Natural killer cell (primary cell): Measurements from ENCODE around the gene BLM. TPM values are rescaled to one million over a fixed set of nuclear protein-coding genes. Genes with fewer than 3 reads are reported as not detected.
A peak's percentile ranks its signal among the peaks of the same experiment; 100 is the strongest.
"Not testable (repeated sequence)": the region's sequence is repeated elsewhere in the genome, so short reads cannot be mapped to it uniquely, and the experiment has no call there.

Experiments
- ATAC-seq, 3 donors: fragments of 150-1000 bp in 2 of 3; fragments of 200-7000 bp in 1 of 3; cut with Tn5 transposase; 1 replicate in 1 of 3; 2 replicates in 2 of 3; pipeline ENCODE4 v1.10.0; 2021; ENCODE audit warnings: mild to moderate bottlenecking in 2 of 3, moderate library complexity in 2 of 3
- DNase-seq, 2 donors: peaks; one replicate each; pipeline versions ENCODE4 v3.0.0 to v3.0.0-alpha.2; 2013 to 2021; ENCODE audit warnings: mixed read lengths in 1 of 2
- H3K27ac ChIP-seq: one replicate; pipeline ENCODE4 v1.5.1; 2013; ENCODE audit warnings: mild to moderate bottlenecking, low read length
- H3K27me3 ChIP-seq: one replicate; pipeline ENCODE4 v1.6.1; 2013; ENCODE audit warnings: low read length; ENCODE audit not compliant: control insufficient read depth, insufficient read depth
- H3K36me3 ChIP-seq: one replicate; pipeline ENCODE4 v1.6.1; 2013; ENCODE audit warnings: low read length; ENCODE audit not compliant: control insufficient read depth, insufficient read depth
- H3K4me1 ChIP-seq: one replicate; pipeline ENCODE4 v1.6.1; 2013; ENCODE audit warnings: low read length; ENCODE audit not compliant: control insufficient read depth, insufficient read depth
- H3K4me3 ChIP-seq: one replicate; pipeline ENCODE4 v1.5.1; 2013; ENCODE audit warnings: low read length
- H3K9me3 ChIP-seq: one replicate; pipeline ENCODE4 v1.6.1; 2013; ENCODE audit warnings: low read length; ENCODE audit not compliant: control insufficient read depth, insufficient read depth
- H3K27ac Mint-ChIP-seq, 2 donors: one replicate each; pipeline ENCODE4 v1.8.0; 2022; ENCODE audit warnings: mild to moderate bottlenecking in 2 of 2, mixed read lengths in 2 of 2, moderate library complexity in 1 of 2
- H3K27me3 Mint-ChIP-seq, 2 donors: one replicate each; pipeline ENCODE4 v1.8.0; 2022; ENCODE audit warnings: low read depth in 2 of 2, mixed read lengths in 2 of 2
- H3K36me3 Mint-ChIP-seq: one replicate; pipeline ENCODE4 v1.8.0; 2022; ENCODE audit warnings: mixed read lengths
- H3K4me1 Mint-ChIP-seq, 2 donors: one replicate each; pipeline ENCODE4 v1.8.0; 2022; ENCODE audit warnings: mixed read lengths in 2 of 2
- H3K4me3 Mint-ChIP-seq: one replicate; pipeline ENCODE4 v1.8.0; 2022; ENCODE audit warnings: mild to moderate bottlenecking, moderate library complexity, mixed read lengths
- H3K9me3 Mint-ChIP-seq, 2 donors: one replicate each; pipeline ENCODE4 v1.8.0; 2022; ENCODE audit warnings: mixed read lengths in 2 of 2
- WGBS: methylation state at CpG from one replicate; pipeline ENCODE4 v1.1.7; 2013; ENCODE audit warnings: missing lambda C conversion rate; ENCODE audit not compliant: insufficient coverage; 5-methylcytosine and 5-hydroxymethylcytosine counted together
- intact Hi-C: fragments of 100-400 bp; cut with micrococcal nuclease; formaldehyde crosslinking; loops from one replicate; pipeline ENCODE4 v1.14.2; 2022
- total RNA-seq, 4 donors: library from RNA; stranded (reverse); fragments of 120-200 nt in 1 of 4; gene quantifications; one replicate each; pipeline versions ENCODE4 v1.2.3 to v1.2.4, GENCODE V29; 2013 to 2022
- TF ChIP-seq, protein P1 (sequence below): fragments of 200-600 bp; IDR thresholded peaks from one replicate; pipeline ENCODE4 v1.8.0; 2022; ENCODE audit warnings: antibody characterized with exemption

The BLM gene
- total RNA-seq, 3 donors from 2014 or later (not counting 1 experiment from before 2014, with no cell fraction given): 9.9 to 15.9 (median 14.1) TPM

DNA sequence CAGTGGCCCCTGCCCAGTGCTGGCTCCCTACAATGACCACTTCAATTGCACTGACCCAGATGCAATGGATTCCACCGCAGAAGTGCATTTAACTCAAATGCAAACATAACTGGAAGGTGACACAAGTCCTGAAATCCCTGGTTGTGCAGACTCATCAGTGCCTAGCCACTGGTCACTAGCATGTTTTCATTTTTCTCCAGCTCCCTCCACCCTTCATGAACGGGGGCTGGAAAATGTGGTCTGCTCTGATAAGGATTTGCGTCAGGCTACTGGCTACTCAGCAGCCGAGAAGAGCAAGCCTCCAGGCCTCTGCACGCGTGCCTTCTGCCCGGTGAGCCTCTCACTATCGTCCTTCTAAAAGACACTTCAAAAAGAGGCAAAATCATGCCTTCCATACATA is 123.8 kb downstream of the BLM start:
- intact Hi-C loops: no loop called here
- Histone ChIP-seq H3K9me3 (no peaks in the 10 kb centered on the region), H3K27me3 (no peaks in the 10 kb centered on the region), H3K4me3 (no peak overlapping the region), H3K36me3 (no peaks in the 10 kb centered on the region), H3K27ac (no peak overlapping the region), H3K4me1 (peaks cover 53% of the 10 kb centered on the region)
- TF ChIP-seq, protein P1, sequence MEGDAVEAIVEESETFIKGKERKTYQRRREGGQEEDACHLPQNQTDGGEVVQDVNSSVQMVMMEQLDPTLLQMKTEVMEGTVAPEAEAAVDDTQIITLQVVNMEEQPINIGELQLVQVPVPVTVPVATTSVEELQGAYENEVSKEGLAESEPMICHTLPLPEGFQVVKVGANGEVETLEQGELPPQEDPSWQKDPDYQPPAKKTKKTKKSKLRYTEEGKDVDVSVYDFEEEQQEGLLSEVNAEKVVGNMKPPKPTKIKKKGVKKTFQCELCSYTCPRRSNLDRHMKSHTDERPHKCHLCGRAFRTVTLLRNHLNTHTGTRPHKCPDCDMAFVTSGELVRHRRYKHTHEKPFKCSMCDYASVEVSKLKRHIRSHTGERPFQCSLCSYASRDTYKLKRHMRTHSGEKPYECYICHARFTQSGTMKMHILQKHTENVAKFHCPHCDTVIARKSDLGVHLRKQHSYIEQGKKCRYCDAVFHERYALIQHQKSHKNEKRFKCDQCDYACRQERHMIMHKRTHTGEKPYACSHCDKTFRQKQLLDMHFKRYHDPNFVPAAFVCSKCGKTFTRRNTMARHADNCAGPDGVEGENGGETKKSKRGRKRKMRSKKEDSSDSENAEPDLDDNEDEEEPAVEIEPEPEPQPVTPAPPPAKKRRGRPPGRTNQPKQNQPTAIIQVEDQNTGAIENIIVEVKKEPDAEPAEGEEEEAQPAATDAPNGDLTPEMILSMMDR: no peak
- no peak overlapping the region for H3K4me3 Mint-ChIP-seq
- H3K4me1 Mint-ChIP-seq: peaks cover 23% of the 10 kb centered on the region in 2 donors
- no peaks in the 10 kb centered on the region for H3K9me3 Mint-ChIP-seq
- H3K27me3 Mint-ChIP-seq: no peaks in the 10 kb centered on the region
- no peaks in the 10 kb centered on the region for H3K36me3 Mint-ChIP-seq
- H3K27ac Mint-ChIP-seq: no peak overlapping the region
- no peak for DNase-seq
- no peak for ATAC-seq
- 98% methylated on average over 7 of the region's 8 CpGs for WGBS

DNA sequence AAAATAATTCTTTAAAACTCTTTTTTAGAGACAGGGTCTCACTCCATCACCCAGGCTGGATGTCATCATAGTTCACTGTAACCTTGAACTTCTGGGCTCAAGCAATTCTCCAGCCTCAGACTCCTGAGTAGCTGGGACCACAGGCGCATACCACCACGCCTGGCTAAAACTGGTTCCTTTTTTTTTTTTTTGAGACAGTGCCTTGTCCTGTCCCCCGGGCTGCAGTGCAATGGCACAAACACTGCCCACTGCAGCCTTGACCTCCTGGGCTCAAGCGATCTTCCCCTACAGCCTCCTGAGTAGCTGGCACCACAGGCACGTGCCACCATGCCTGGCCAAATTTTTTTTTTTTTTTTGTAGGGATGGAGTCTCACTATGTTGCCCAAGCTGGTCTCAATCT is 127.5 kb downstream of the BLM start:
- Mint-ChIP-seq H3K4me3 (no peak overlapping the region), H3K36me3 (no peaks in the 10 kb centered on the region), H3K4me1 (peaks cover 0 to 5% of the 10 kb centered on the region in 2 donors), H3K9me3 (no peaks in the 10 kb centered on the region), H3K27me3 (peaks cover 0 to 2% of the 10 kb centered on the region in 2 donors), H3K27ac (no peak overlapping the region)
- H3K27ac ChIP-seq: no peak overlapping the region
- no peaks in the 10 kb centered on the region for H3K36me3 ChIP-seq
- TF ChIP-seq, protein P1: no peak
- ATAC-seq (peak in 1 of 3 donors; percentile 27), DNase-seq (no peak)
- no peak overlapping the region for H3K4me3 ChIP-seq
- H3K9me3 ChIP-seq: no peaks in the 10 kb centered on the region
- 80% methylated on average over 5 of the region's 5 CpGs for whole genome bisulfite sequencing
- intact Hi-C loops: no loop called here
- no peaks in the 10 kb centered on the region for H3K27me3 ChIP-seq
- peaks cover 21% of the 10 kb centered on the region for H3K4me1 ChIP-seq

DNA sequence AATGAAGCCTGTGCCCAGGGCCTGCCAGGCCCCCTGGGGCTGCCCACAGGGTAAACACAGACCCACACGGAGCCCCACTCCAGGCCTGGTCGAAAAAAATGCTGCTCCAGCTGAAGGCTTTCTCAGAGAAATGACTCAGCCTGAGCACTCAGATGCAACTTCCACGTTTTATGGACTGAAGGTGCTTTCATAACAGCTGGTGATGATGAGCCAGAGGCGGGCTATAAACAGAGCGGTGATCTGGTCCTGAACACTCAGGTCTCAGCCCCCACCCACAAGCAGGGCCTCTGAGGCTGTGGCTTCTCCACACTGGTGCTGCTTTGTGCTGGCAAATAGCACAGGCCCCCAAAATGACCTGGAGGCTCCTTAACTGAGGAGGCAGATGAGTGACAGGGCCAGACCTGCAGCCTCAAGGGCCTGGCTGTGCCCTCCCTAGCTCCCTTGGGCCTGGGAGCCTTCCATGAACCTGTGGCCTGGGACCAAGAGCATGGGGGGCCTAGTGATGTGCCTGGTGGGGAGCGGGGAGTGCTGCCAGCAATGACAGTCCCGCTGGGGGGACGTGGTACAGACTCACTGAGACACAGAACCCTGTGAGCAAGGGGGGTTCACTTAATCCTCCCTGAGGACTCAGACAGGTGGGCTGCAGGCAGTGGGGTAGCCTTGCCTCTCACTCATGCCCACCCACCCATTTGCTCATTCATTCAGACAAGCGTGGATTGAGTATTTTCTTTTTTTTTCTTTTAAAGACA is 128.2 kb downstream of the BLM start:
- Histone ChIP-seq H3K4me1 (peaks cover 14% of the 10 kb centered on the region), H3K27me3 (no peaks in the 10 kb centered on the region), H3K9me3 (no peaks in the 10 kb centered on the region), H3K36me3 (no peaks in the 10 kb centered on the region), H3K27ac (no peak overlapping the region), H3K4me3 (no peak overlapping the region)
- H3K4me3 Mint-ChIP-seq: no peak overlapping the region
- DNase-seq (peak in 1 of 2 donors; percentile 31), ATAC-seq (peak; percentile 18 to 52 (median 42))
- H3K36me3 Mint-ChIP-seq: no peaks in the 10 kb centered on the region
- TF ChIP-seq, protein P1: no peak
- peaks cover 0 to 2% of the 10 kb centered on the region in 2 donors for H3K27me3 Mint-ChIP-seq
- peaks cover 0 to 5% of the 10 kb centered on the region in 2 donors for H3K4me1 Mint-ChIP-seq
- intact Hi-C loops: no loop called here
- H3K27ac Mint-ChIP-seq: no peak overlapping the region
- H3K9me3 Mint-ChIP-seq: no peaks in the 10 kb centered on the region
- 63% methylated on average over 9 of the region's 9 CpGs for WGBS

DNA sequence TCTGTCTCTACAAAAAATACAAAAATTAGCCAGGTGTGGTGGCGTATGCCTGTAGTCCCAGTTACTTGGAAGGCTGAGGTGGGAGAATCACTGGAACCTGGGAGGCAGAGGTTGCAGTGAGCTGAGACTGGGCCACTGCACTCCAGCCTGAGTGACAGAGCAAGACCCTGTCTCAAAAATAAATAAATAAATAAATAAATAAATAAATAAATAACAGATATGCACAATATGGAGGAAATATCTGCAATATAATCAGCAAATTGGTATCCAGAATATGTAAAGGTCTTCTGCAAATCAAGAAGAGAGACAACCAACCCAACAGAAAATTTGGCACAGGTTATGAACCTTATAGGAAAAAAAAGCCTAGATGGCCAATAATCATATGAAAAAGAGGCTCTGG is 132.3 kb downstream of the BLM start:
- H3K27ac Mint-ChIP-seq, H3K36me3 ChIP-seq, H3K27ac ChIP-seq, H3K4me3 Mint-ChIP-seq, DNase-seq, H3K27me3 ChIP-seq, intact Hi-C loops, H3K27me3 Mint-ChIP-seq, H3K36me3 Mint-ChIP-seq, H3K9me3 Mint-ChIP-seq, ATAC-seq, H3K4me3 ChIP-seq, H3K9me3 ChIP-seq: not testable (repeated sequence)
- H3K4me1 ChIP-seq: peaks cover 53% of the 10 kb centered on the region
- H3K4me1 Mint-ChIP-seq: peaks cover 31 to 36% of the 10 kb centered on the region in 2 donors
- WGBS: 100% methylated on average over 1 of the region's 1 CpG
